MCF 10A (cell line): Measurements from ENCODE around the gene TMEM45A. TPM values are rescaled to one million over a fixed set of nuclear protein-coding genes. Genes with fewer than 3 reads are reported as not detected.

Experiments
- BruUV-seq: library from RNA; stranded (reverse); fragments of 400-500 nt; replicated peaks from 2 replicates; lab custom pipeline; 2021; lab: Mats Ljungman, UMichigan
- CTCF ChIA-PET: fragments of 300-600 bp; sonication (Branson Sonifier 250); formaldehyde crosslinking; extraction: SDS; loops from one replicate; lab custom pipeline; 2021; ENCODE audit warnings: antibody characterized with exemption, inconsistent platforms; lab: Yijun Ruan, JAX
- POLR2A ChIA-PET: fragments of 300-600, 350-650 bp; sonication (Branson Sonifier 250); formaldehyde crosslinking; extraction: SDS; loops from one replicate; lab custom pipeline; 2020; ENCODE audit warnings: antibody characterized with exemption, inconsistent platforms; lab: Yijun Ruan, JAX
- DNase-seq: peaks from one replicate; pipeline ENCODE4 v3.0.0-alpha.2; 2018; ENCODE audit not compliant: unreplicated experiment
- H3K27ac Mint-ChIP-seq: one replicate; pipeline ENCODE4 v1.8.0; 2022; ENCODE audit warnings: mild to moderate bottlenecking, low read depth, mixed read lengths; ENCODE audit not compliant: unreplicated experiment
- H3K27me3 Mint-ChIP-seq: one replicate; pipeline ENCODE4 v1.8.0; 2022; ENCODE audit warnings: mixed read lengths; ENCODE audit not compliant: insufficient read depth, unreplicated experiment
- H3K36me3 Mint-ChIP-seq: one replicate; pipeline ENCODE4 v1.8.0; 2022; ENCODE audit warnings: mild to moderate bottlenecking, moderate library complexity, mixed read lengths; ENCODE audit not compliant: insufficient read depth, unreplicated experiment
- H3K4me1 Mint-ChIP-seq: one replicate; pipeline ENCODE4 v1.8.0; 2022; ENCODE audit warnings: mixed read lengths; ENCODE audit not compliant: insufficient read depth, unreplicated experiment
- H3K4me3 Mint-ChIP-seq: one replicate; pipeline ENCODE4 v1.8.0; 2022; ENCODE audit warnings: mild to moderate bottlenecking, moderate library complexity, mixed read lengths; ENCODE audit not compliant: unreplicated experiment
- H3K9me3 Mint-ChIP-seq: one replicate; pipeline ENCODE4 v1.8.0; 2022; ENCODE audit warnings: mixed read lengths; ENCODE audit not compliant: unreplicated experiment
- intact Hi-C: fragments of 100-400 bp; cut with micrococcal nuclease; formaldehyde crosslinking; loops from 2 replicates; pipeline ENCODE4 v1.14.1; 2022
- total RNA-seq: library from RNA; stranded (reverse); gene quantifications from 2 replicates; pipeline ENCODE4 v1.2.3, GENCODE V29; 2022
- TF ChIP-seq, protein P1 (sequence below): fragments of 200-600 bp; IDR thresholded peaks from one replicate; pipeline ENCODE4 v1.8.0; 2022; ENCODE audit warnings: antibody characterized with exemption, mild to moderate bottlenecking; ENCODE audit not compliant: unreplicated experiment

The TMEM45A gene
- total RNA-seq, 1 experiment from 2014 or later: 4.1 TPM

DNA sequence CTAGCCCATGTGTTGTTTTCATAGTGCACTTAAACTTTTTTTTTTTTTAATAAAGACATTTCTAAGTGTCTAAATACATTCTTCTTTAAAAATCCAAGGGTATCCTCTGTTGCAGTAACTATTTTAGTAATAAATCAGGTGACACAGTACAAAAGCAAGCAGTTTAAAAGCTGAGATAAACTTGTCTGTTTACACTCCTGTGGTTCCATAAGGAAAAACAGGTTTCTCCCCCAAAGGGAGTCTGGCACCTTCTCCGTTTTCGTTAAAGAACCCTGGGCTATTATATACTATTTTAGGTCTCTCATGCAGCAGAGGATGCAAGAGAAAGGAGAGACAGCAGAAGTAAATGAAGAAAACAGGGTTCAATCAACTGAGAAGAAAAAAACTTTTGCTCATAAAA lies 43.2 kb upstream of the TMEM45A start:
- CTCF ChIA-PET: interaction anchor here (0.6 to 3.2 kb wide), 5 partner anchors 12 to 142 kb away, joined by 3 to 12 read pairs (median 3); no protein-coding TSS in a partner anchor
- POLR2A ChIA-PET: interaction anchor here (0.6 to 1.2 kb wide), 3 partner anchors 8 to 49 kb away, joined by 3 to 7 read pairs (median 3); partner anchors contain the start of genes LNP1 and TOMM70
- no peaks in the 10 kb centered on the region for H3K9me3 Mint-ChIP-seq
- no TSS peak for BruUV-seq
- DNase-seq: no peak
- H3K27ac Mint-ChIP-seq: no peak overlapping the region
- TF ChIP-seq, protein P1, sequence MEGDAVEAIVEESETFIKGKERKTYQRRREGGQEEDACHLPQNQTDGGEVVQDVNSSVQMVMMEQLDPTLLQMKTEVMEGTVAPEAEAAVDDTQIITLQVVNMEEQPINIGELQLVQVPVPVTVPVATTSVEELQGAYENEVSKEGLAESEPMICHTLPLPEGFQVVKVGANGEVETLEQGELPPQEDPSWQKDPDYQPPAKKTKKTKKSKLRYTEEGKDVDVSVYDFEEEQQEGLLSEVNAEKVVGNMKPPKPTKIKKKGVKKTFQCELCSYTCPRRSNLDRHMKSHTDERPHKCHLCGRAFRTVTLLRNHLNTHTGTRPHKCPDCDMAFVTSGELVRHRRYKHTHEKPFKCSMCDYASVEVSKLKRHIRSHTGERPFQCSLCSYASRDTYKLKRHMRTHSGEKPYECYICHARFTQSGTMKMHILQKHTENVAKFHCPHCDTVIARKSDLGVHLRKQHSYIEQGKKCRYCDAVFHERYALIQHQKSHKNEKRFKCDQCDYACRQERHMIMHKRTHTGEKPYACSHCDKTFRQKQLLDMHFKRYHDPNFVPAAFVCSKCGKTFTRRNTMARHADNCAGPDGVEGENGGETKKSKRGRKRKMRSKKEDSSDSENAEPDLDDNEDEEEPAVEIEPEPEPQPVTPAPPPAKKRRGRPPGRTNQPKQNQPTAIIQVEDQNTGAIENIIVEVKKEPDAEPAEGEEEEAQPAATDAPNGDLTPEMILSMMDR: no peak
- intact Hi-C loops: no loop called here
- no peaks in the 10 kb centered on the region for H3K27me3 Mint-ChIP-seq
- no peaks in the 10 kb centered on the region for H3K4me1 Mint-ChIP-seq
- no peak overlapping the region for H3K4me3 Mint-ChIP-seq
- H3K36me3 Mint-ChIP-seq: peaks cover 6% of the 10 kb centered on the region

DNA sequence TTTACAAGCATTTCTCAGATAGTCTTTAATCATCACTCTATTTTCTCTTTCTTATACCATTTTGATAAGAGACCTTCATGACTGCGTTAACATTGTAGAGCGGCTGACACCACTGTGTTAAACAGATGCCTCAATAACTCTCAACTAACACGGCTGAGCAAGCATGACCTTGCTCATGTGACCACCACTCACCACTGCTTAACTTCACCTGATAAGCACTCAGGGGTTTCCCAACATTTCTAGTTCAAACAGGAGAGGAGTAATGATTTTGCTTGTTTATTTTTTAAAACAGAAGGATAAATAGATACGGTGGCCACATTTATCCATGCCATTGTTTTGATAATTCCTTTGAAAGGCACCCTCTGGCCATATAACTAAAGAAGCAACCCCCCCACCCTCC lies 37.7 kb upstream of the TMEM45A start:
- Mint-ChIP-seq H3K4me3 (no peak overlapping the region), H3K27me3 (no peaks in the 10 kb centered on the region), H3K9me3 (no peaks in the 10 kb centered on the region), H3K36me3 (no peaks in the 10 kb centered on the region), H3K27ac (no peak overlapping the region), H3K4me1 (no peaks in the 10 kb centered on the region)
- BruUV-seq: no TSS peak
- POLR2A ChIA-PET: no interaction called here
- no peak for DNase-seq
- intact Hi-C loops: no loop called here
- CTCF ChIA-PET: interaction anchor here (0.6 kb wide), 2 partner anchors 12 to 469 kb away, joined by 3 read pairs; no protein-coding TSS in a partner anchor
- TF ChIP-seq, protein P1: no peak

DNA sequence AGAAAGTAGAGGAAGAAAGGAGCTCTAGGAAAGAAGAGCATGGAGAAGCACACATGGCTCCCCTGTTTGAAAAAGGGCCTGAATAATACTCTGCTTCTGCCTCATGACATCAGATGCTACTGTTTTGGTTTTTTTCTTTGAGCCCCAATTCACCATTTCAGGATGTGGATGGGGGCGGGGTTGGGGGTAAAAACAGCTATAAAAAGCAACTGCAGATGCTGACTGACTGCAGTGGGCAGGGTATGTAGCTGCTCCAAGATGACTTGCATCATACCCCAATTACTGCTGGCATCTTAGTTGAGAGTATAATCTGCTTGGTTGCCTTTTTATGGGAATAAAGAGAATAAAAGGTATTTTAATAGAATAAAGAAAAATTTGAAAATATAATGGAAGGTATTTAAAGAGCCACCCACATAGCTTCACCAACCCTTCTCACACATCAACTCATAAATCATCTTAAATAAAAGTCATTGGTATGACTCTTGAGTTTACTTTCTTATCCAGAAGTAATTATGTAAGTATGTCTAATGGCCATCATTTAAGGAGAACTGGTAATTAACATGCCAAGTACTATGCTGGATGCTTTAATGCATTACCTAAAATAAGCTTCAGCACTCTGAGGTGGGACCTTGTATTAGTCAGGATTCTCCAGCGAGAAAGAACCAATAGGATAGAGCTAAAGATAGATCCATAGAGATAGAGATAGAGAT lies 36.4 kb upstream of the TMEM45A start:
- ChIA-PET CTCF (interaction anchor here (0.5 to 14.6 kb wide), 5 partner anchors 10 to 952 kb away, joined by 3 to 405 read pairs (median 3); no protein-coding TSS in a partner anchor), POLR2A (interaction anchor here (0.8 to 1.2 kb wide), 3 partner anchors 36 to 254 kb away, joined by 3 to 4 read pairs (median 3); partner anchors contain the start of gene TMEM45A)
- no peak overlapping the region for H3K27ac Mint-ChIP-seq
- H3K4me3 Mint-ChIP-seq: no peak overlapping the region
- no peaks in the 10 kb centered on the region for H3K4me1 Mint-ChIP-seq
- BruUV-seq: no TSS peak
- TF ChIP-seq, protein P1: no peak
- no peaks in the 10 kb centered on the region for H3K27me3 Mint-ChIP-seq
- no peaks in the 10 kb centered on the region for H3K36me3 Mint-ChIP-seq
- H3K9me3 Mint-ChIP-seq: no peaks in the 10 kb centered on the region
- intact Hi-C loops: no loop called here
- DNase-seq: no peak

DNA sequence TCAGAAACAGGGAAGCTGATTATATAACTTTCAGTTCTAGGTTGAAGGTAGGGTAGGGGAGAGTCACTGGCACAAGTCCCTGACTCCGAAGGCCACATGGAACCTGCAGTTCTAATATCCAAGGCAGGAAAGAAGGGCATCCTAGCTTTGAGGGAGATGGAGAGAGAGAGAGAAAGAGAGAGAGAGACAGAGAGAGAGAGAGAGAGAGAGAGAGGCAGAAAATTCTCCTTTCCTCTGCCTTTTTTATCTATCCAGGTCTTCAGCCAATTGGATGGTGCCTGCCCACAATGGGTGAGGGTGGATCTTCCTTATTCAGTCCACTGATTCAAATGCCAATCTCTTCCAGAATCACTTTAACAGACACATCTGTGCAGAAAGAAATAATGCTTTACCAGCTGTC lies 35.7 kb upstream of the TMEM45A start:
- ChIA-PET POLR2A (interaction anchor here (0.8 to 1.2 kb wide), 2 partner anchors 36 to 253 kb away, joined by 3 to 4 read pairs; partner anchors contain the start of gene TMEM45A), CTCF (interaction anchor here (0.5 to 14.6 kb wide), 5 partner anchors 9 to 951 kb away, joined by 3 to 405 read pairs (median 3); no protein-coding TSS in a partner anchor)
- BruUV-seq: no TSS peak
- no peak for DNase-seq
- Mint-ChIP-seq H3K4me3 (no peak overlapping the region), H3K27me3 (no peaks in the 10 kb centered on the region), H3K9me3 (no peaks in the 10 kb centered on the region), H3K36me3 (no peaks in the 10 kb centered on the region), H3K27ac (no peak overlapping the region), H3K4me1 (no peaks in the 10 kb centered on the region)
- TF ChIP-seq, protein P1: no peak
- intact Hi-C loops: no loop called here
